Kidney epithelial cell (primary cell): ENCODE measurements around the gene LONRF2. TPM values are rescaled to one million over a fixed set of nuclear protein-coding genes. Genes with fewer than 3 reads are reported as not detected.
"Not testable (repeated sequence)": the region's sequence is repeated elsewhere in the genome, so short reads cannot be mapped to it uniquely, and the experiment has no call there.

Source experiments
- DNase-seq: peaks from one replicate; pipeline ENCODE4 v3.0.0-alpha.2; 2010; ENCODE audit warnings: low read depth
- H3K27me3 ChIP-seq: 2 replicates; pipeline ENCODE4 v1.6.0; 2011; ENCODE audit warnings: low read length; ENCODE audit not compliant: control insufficient read depth, insufficient read depth
- H3K36me3 ChIP-seq: 2 replicates; pipeline ENCODE4 v1.5.1; 2011; ENCODE audit warnings: low read length; ENCODE audit not compliant: control insufficient read depth, insufficient read depth
- H3K4me3 ChIP-seq: 2 replicates; pipeline ENCODE4 v1.5.1; 2011; ENCODE audit warnings: low read depth, mild to moderate bottlenecking, control low read depth, low read length
- CTCF ChIP-seq: IDR thresholded peaks from 2 replicates; pipeline ENCODE4 v1.5.1; 2011; ENCODE audit warnings: mild to moderate bottlenecking, moderate library complexity, low read length, control low read depth, inconsistent platforms; ENCODE audit not compliant: insufficient read depth, poor library complexity, severe bottlenecking
- total RNA-seq: library from RNA; depleted of rRNA; stranded (reverse); fragments of >200 nt; gene quantifications from 2 replicates; pipeline ENCODE4 v1.2.3, GENCODE V29; 2015

Gene LONRF2
- 3.3 and 4.1 TPM in 2 replicates for total RNA-seq

- no peak for DNase-seq
- TF ChIP-seq CTCF: no peak
- Histone ChIP-seq H3K27me3 (peaks cover 11% of the 10 kb centered on the region), H3K4me3 (peak within 1 kb of the TSS; percentile 48), H3K36me3 (no peaks in the 10 kb centered on the region)
Measured at GRCh38 chr2:100321866-100322820, at the start of gene LONRF2. Gene LONRF2, minus strand, starts transcription at chr2:100322501. Its CDS starts 408 bp downstream, at chr2:100322093.

- Histone ChIP-seq H3K27me3 (no peaks in the 10 kb centered on the region), H3K4me3 (no peak overlapping the region), H3K36me3 (no peaks in the 10 kb centered on the region)
- TF ChIP-seq CTCF: no peak
- no peak for DNase-seq
Measured at GRCh38 chr2:100367163-100367562, 44.9 kb upstream of the LONRF2 start.

- Histone ChIP-seq H3K4me3 (no peak overlapping the region), H3K27me3 (no peaks in the 10 kb centered on the region), H3K36me3 (no peaks in the 10 kb centered on the region)
- TF ChIP-seq CTCF: no peak
- peak; percentile 75 for DNase-seq
Measured at GRCh38 chr2:100365434-100365833, 43.1 kb upstream of the LONRF2 start.

GRCh38 chr2:100362269-100362668, 40.0 kb upstream of the LONRF2 start:
- H3K27me3 ChIP-seq, DNase-seq, H3K4me3 ChIP-seq, H3K36me3 ChIP-seq: not testable (repeated sequence)

GRCh38 chr2:100359576-100359975, 37.3 kb upstream of the LONRF2 start:
- no peak for TF ChIP-seq CTCF
- Histone ChIP-seq H3K36me3 (no peaks in the 10 kb centered on the region), H3K27me3 (no peaks in the 10 kb centered on the region), H3K4me3 (no peak overlapping the region)
- no peak for DNase-seq

GRCh38 chr2:100358554-100358953, 36.3 kb upstream of the LONRF2 start:
- Histone ChIP-seq H3K27me3 (no peaks in the 10 kb centered on the region), H3K4me3 (no peak overlapping the region), H3K36me3 (no peaks in the 10 kb centered on the region)
- no peak for TF ChIP-seq CTCF
- DNase-seq: no peak
